Tibial nerve (tissue), 3 donors: ENCODE measurements around the gene RNF220.

Experiments used
- POLR2A ChIP-seq, 2 donors: fragments of 450-650 bp; IDR thresholded peaks; one replicate each; pipeline ENCODE4 v1.6.1; 2017; ENCODE audit warnings: antibody characterized with exemption in 2 of 2, mild to moderate bottlenecking in 2 of 2, moderate library complexity in 2 of 2
- TF ChIP-seq, protein P1 (sequence below), 5 experiments: fragments of 200-600 bp in 3 of 5; fragments of 450-650 bp in 2 of 5; sonication (generic) in 3 of 5; IDR thresholded peaks; one replicate each; pipeline ENCODE4 v1.5.1; 2016 to 2019; ENCODE audit warnings: antibody characterized with exemption in 5 of 5, mild to moderate bottlenecking in 3 of 5, moderate library complexity in 2 of 5

DNA sequence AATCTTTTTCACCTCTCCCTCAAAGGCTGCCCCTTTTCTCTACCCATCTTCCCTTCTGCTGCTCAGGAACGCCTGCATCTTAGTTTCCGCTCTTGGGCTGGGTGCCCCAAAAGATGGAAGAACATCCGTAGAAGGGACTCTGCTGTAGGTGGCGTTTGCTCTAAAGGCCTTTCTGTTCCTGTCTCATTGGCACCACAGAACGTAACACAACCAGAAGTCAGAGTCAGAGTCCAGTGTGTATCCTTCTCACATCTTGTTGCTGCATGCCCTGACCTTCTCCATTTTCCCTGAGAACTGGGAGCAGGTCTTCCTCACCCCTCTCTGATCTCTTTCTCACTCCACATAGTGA is 103.3 kb downstream of the RNF220 start:
- TF ChIP-seq, protein P1, sequence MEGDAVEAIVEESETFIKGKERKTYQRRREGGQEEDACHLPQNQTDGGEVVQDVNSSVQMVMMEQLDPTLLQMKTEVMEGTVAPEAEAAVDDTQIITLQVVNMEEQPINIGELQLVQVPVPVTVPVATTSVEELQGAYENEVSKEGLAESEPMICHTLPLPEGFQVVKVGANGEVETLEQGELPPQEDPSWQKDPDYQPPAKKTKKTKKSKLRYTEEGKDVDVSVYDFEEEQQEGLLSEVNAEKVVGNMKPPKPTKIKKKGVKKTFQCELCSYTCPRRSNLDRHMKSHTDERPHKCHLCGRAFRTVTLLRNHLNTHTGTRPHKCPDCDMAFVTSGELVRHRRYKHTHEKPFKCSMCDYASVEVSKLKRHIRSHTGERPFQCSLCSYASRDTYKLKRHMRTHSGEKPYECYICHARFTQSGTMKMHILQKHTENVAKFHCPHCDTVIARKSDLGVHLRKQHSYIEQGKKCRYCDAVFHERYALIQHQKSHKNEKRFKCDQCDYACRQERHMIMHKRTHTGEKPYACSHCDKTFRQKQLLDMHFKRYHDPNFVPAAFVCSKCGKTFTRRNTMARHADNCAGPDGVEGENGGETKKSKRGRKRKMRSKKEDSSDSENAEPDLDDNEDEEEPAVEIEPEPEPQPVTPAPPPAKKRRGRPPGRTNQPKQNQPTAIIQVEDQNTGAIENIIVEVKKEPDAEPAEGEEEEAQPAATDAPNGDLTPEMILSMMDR (IDR thresholded peaks at IDR 0.05) = no peak
- TF ChIP-seq POLR2A (IDR thresholded peaks at IDR 0.05) = no peak
